ENCODE data around the gene FBF1.

- TF ChIP-seq TAF1 (IDR thresholded peaks at IDR 0.05; ENCODE audit: low read depth) (no peak), POLR2AphosphoS5 (IDR thresholded peaks at IDR 0.05) (no peak), REST (IDR thresholded peaks at IDR 0.05; ENCODE audit: borderline replicate concordance) (no peak), CTCF (IDR thresholded peaks at IDR 0.05; ENCODE audit: poor library complexity, severe bottlenecking) (no peak), SMC3 (conservative IDR thresholded peaks at IDR 0.05; ENCODE audit: poor library complexity) (no peak), EZH2 (IDR thresholded peaks at IDR 0.05; ENCODE audit: borderline replicate concordance, insufficient read depth, low read length, poor library complexity, severe bottlenecking) (no peak), MXI1 (conservative IDR thresholded peaks at IDR 0.05; ENCODE audit: poor library complexity, severe bottlenecking) (no peak), EP300 (conservative IDR thresholded peaks at IDR 0.05; ENCODE audit: poor library complexity, severe bottlenecking) (no peak), RAD21 (conservative IDR thresholded peaks at IDR 0.05) (no peak)
These were observed 8.0 kb downstream of the FBF1 start for GRCh38 chr17:75932852-75933251.
